Effector memory CD8-positive, alpha-beta T cell (primary cell): ENCODE results near the gene GRID1.

Experiments
- ATAC-seq: fragments of 150-1000 bp; cut with Tn5 transposase; replicated peaks from 2 replicates; pipeline ENCODE4 v1.10.0; 2021; ENCODE audit warnings: mild to moderate bottlenecking, moderate library complexity
- DNase-seq, 3 experiments: peaks; one replicate each; pipeline ENCODE4 v3.0.0; 2021
- H3K27ac Mint-ChIP-seq, 2 donors: one replicate each; pipeline ENCODE4 v1.8.0; 2022; ENCODE audit warnings: mild to moderate bottlenecking in 2 of 2, mixed read lengths in 2 of 2, moderate library complexity in 2 of 2
- H3K27me3 Mint-ChIP-seq, 2 donors: one replicate each; pipeline ENCODE4 v1.8.0; 2022; ENCODE audit warnings: mixed read lengths in 2 of 2
- H3K36me3 Mint-ChIP-seq: one replicate; pipeline ENCODE4 v1.8.0; 2022; ENCODE audit warnings: mild to moderate bottlenecking, moderate library complexity, mixed read lengths; ENCODE audit not compliant: insufficient read depth
- H3K4me1 Mint-ChIP-seq, 2 donors: one replicate each; pipeline ENCODE4 v1.8.0; 2022; ENCODE audit warnings: low read depth in 2 of 2, mixed read lengths in 2 of 2
- H3K4me3 Mint-ChIP-seq, 2 donors: one replicate each; pipeline ENCODE4 v1.8.0; 2022; ENCODE audit warnings: mild to moderate bottlenecking in 2 of 2, mixed read lengths in 2 of 2, moderate library complexity in 2 of 2
- H3K9me3 Mint-ChIP-seq, 2 donors: one replicate each; pipeline ENCODE4 v1.8.0; 2022; ENCODE audit warnings: mixed read lengths in 2 of 2
- total RNA-seq, 9 experiments: gene quantifications; one replicate each; lab custom pipeline; 2026; lab: John Stamatoyannopoulos, UW

Gene GRID1
- total RNA-seq: 0 to 0.36 (median 0) reads per million in 9 experiments

GRCh38 chr10:86366033-86366901 lies at the start of gene GRID1:
GRID1 (minus strand) TSS chr10:86366795.
- no peaks in the 10 kb centered on the region for H3K9me3 Mint-ChIP-seq
- H3K4me1 Mint-ChIP-seq: peaks cover 7% of the 10 kb centered on the region in 2 donors
- no peaks in the 10 kb centered on the region for H3K36me3 Mint-ChIP-seq
- no peak within 1 kb of the TSS for H3K27ac Mint-ChIP-seq
- H3K4me3 Mint-ChIP-seq: peak within 1 kb of the TSS; percentile 67 to 74
- peak; percentile 29 for ATAC-seq
- no peak for DNase-seq
- peaks cover 63 to 88% of the 10 kb centered on the region in 2 donors for H3K27me3 Mint-ChIP-seq

GRCh38 chr10:86415583-86415982 lies 49.0 kb upstream of the GRID1 start:
- H3K4me1 Mint-ChIP-seq: peaks cover 20 to 26% of the 10 kb centered on the region in 2 donors
- H3K27ac Mint-ChIP-seq: no peak overlapping the region

GRCh38 chr10:86415116-86415515 lies 48.5 kb upstream of the GRID1 start:
- peaks cover 6% of the 10 kb centered on the region for H3K36me3 Mint-ChIP-seq
- DNase-seq (no peak), ATAC-seq (no peak)
- no peaks in the 10 kb centered on the region for H3K9me3 Mint-ChIP-seq
- no peak overlapping the region for H3K27ac Mint-ChIP-seq
- H3K4me1 Mint-ChIP-seq: peaks cover 20 to 26% of the 10 kb centered on the region in 2 donors
- peak overlapping the region in 1 of 2 donors; percentile 15 for H3K4me3 Mint-ChIP-seq
- no peaks in the 10 kb centered on the region for H3K27me3 Mint-ChIP-seq

More at GRCh38 chr10:86415583-86415982, 49.0 kb upstream of the GRID1 start:
- Mint-ChIP-seq H3K4me3 (peak overlapping the region in 1 of 2 donors; percentile 15), H3K27me3 (no peaks in the 10 kb centered on the region), H3K36me3 (peaks cover 6% of the 10 kb centered on the region), H3K9me3 (no peaks in the 10 kb centered on the region)
- DNase-seq (no peak), ATAC-seq (no peak)

GRCh38 chr10:86413046-86413728 lies 46.6 kb upstream of the GRID1 start:
- Mint-ChIP-seq H3K36me3 (peaks cover 4% of the 10 kb centered on the region), H3K4me1 (peaks cover 20 to 26% of the 10 kb centered on the region in 2 donors), H3K9me3 (no peaks in the 10 kb centered on the region), H3K27ac (peak overlapping the region; percentile 74 to 90), H3K27me3 (no peaks in the 10 kb centered on the region), H3K4me3 (peak overlapping the region; percentile 63 to 74)
- peak; percentile 74 for ATAC-seq
- DNase-seq: no peak

- peaks cover 20 to 26% of the 10 kb centered on the region in 2 donors for H3K4me1 Mint-ChIP-seq
- peaks cover 4% of the 10 kb centered on the region for H3K36me3 Mint-ChIP-seq
- H3K4me3 Mint-ChIP-seq: peak overlapping the region; percentile 63 to 74
- peak overlapping the region; percentile 90 to 91 for H3K27ac Mint-ChIP-seq
- DNase-seq: no peak
- H3K27me3 Mint-ChIP-seq: no peaks in the 10 kb centered on the region
- H3K9me3 Mint-ChIP-seq: no peaks in the 10 kb centered on the region
- ATAC-seq: no peak
These were observed 45.4 kb upstream of the GRID1 start for GRCh38 chr10:86411852-86412560.

GRCh38 chr10:86411281-86411841 lies 44.8 kb upstream of the GRID1 start:
- peak overlapping the region; percentile 63 to 74 for H3K4me3 Mint-ChIP-seq
- peak overlapping the region; percentile 90 to 91 for H3K27ac Mint-ChIP-seq
- H3K4me1 Mint-ChIP-seq: peaks cover 20 to 26% of the 10 kb centered on the region in 2 donors
- ATAC-seq (peak; percentile 66), DNase-seq (no peak)
- no peaks in the 10 kb centered on the region for H3K9me3 Mint-ChIP-seq
- no peaks in the 10 kb centered on the region for H3K27me3 Mint-ChIP-seq
- H3K36me3 Mint-ChIP-seq: peaks cover 4% of the 10 kb centered on the region

GRCh38 chr10:86410542-86411124 lies 44.0 kb upstream of the GRID1 start:
- H3K27ac Mint-ChIP-seq: peak overlapping the region; percentile 90 to 91
- H3K4me3 Mint-ChIP-seq: peak overlapping the region in 1 of 2 donors; percentile 63
- peaks cover 20 to 26% of the 10 kb centered on the region in 2 donors for H3K4me1 Mint-ChIP-seq
- no peaks in the 10 kb centered on the region for H3K27me3 Mint-ChIP-seq
- ATAC-seq (no peak), DNase-seq (no peak)
- H3K9me3 Mint-ChIP-seq: no peaks in the 10 kb centered on the region
- H3K36me3 Mint-ChIP-seq: peaks cover 4% of the 10 kb centered on the region

GRCh38 chr10:86409183-86409582 lies 42.6 kb upstream of the GRID1 start:
- Mint-ChIP-seq H3K4me1 (peaks cover 20 to 26% of the 10 kb centered on the region in 2 donors), H3K27ac (peak overlapping the region in 1 of 2 donors; percentile 33), H3K9me3 (no peaks in the 10 kb centered on the region), H3K27me3 (no peaks in the 10 kb centered on the region), H3K4me3 (no peak overlapping the region), H3K36me3 (peaks cover 4% of the 10 kb centered on the region)
- ATAC-seq (no peak), DNase-seq (no peak)

GRCh38 chr10:86403183-86403797 lies 36.7 kb upstream of the GRID1 start:
- ATAC-seq (no peak), DNase-seq (no peak)
- Mint-ChIP-seq H3K4me1 (peaks cover 7 to 8% of the 10 kb centered on the region in 2 donors), H3K27me3 (peaks cover 5 to 7% of the 10 kb centered on the region in 2 donors), H3K36me3 (peaks cover 6% of the 10 kb centered on the region), H3K9me3 (no peaks in the 10 kb centered on the region), H3K4me3 (no peak overlapping the region), H3K27ac (no peak overlapping the region)

- Mint-ChIP-seq H3K27me3 (peaks cover 5 to 7% of the 10 kb centered on the region in 2 donors), H3K4me3 (peak overlapping the region; percentile 83 to 85), H3K9me3 (no peaks in the 10 kb centered on the region), H3K27ac (no peak overlapping the region), H3K4me1 (peaks cover 7 to 8% of the 10 kb centered on the region in 2 donors), H3K36me3 (peaks cover 6% of the 10 kb centered on the region)
- DNase-seq (no peak), ATAC-seq (no peak)
These were observed 35.8 kb upstream of the GRID1 start for GRCh38 chr10:86402283-86402941.

GRCh38 chr10:86401588-86402282 lies 35.1 kb upstream of the GRID1 start:
- Mint-ChIP-seq H3K36me3 (peaks cover 6% of the 10 kb centered on the region), H3K4me3 (peak overlapping the region; percentile 83 to 85), H3K9me3 (no peaks in the 10 kb centered on the region), H3K4me1 (peaks cover 7 to 8% of the 10 kb centered on the region in 2 donors), H3K27me3 (peaks cover 5 to 7% of the 10 kb centered on the region in 2 donors), H3K27ac (peak overlapping the region in 1 of 2 donors; percentile 12)
- ATAC-seq: no peak
- DNase-seq: no peak
